NCI-H345 treated with DMSO at 0.1 percent for 48 hours (cell line): ENCODE measurements around the gene DONSON.
"Not testable (repeated sequence)": the region's sequence is repeated elsewhere in the genome, so short reads cannot be mapped to it uniquely, and the experiment has no call there.

Experiments used
- DNase-seq: peaks from one replicate; lab custom pipeline; 2025; ENCODE audit not compliant: unreplicated experiment; lab: John Stamatoyannopoulos, UW

DONSON gene, protein sequence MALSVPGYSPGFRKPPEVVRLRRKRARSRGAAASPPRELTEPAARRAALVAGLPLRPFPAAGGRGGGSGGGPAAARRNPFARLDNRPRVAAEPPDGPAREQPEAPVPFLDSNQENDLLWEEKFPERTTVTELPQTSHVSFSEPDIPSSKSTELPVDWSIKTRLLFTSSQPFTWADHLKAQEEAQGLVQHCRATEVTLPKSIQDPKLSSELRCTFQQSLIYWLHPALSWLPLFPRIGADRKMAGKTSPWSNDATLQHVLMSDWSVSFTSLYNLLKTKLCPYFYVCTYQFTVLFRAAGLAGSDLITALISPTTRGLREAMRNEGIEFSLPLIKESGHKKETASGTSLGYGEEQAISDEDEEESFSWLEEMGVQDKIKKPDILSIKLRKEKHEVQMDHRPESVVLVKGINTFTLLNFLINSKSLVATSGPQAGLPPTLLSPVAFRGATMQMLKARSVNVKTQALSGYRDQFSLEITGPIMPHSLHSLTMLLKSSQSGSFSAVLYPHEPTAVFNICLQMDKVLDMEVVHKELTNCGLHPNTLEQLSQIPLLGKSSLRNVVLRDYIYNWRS

DNA sequence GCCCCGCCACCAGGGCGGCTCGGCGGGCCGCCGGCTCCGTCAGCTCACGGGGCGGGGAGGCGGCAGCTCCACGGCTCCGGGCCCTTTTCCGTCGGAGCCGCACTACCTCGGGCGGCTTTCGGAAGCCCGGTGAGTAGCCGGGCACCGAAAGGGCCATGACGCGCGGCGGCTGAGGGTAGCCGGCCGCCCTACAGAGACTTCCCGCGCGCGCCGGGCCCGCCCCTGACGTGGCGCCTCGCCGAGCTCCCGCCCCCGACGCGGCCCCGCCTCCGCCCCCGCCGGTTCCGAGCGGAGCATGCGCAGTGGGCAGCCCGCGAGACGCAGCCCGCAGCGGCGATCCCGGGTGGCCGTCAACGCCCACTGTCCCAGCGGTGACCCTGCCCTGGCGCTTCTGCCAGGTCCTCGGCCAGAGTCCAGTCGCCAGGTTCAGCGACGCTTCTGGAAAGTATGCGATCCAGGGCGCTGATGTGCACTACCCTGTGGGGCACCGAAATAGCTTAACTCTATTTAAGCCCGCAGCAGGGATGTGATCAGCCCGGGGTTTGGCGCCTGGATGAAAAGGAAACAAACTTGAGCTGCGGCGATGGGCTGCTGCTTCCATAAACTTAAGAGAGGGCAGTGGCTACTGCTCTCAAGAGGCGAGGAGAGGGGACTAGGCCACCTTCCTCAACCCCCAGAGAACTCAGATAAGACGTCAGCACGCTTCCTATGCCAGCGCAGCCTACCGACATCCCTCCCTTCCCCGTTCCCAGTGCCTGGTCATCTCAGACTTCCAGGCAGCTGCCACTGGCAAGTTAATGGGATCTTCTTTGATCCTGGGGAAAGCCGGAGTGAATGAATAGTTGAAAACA is at the start of gene DONSON:
Gene DONSON, minus strand, starts transcription at position 200 of the 851 bp plus-strand sequence. Its CDS starts 43 bp downstream, at position 157.
- DNase-seq = peak; percentile 86

DNA sequence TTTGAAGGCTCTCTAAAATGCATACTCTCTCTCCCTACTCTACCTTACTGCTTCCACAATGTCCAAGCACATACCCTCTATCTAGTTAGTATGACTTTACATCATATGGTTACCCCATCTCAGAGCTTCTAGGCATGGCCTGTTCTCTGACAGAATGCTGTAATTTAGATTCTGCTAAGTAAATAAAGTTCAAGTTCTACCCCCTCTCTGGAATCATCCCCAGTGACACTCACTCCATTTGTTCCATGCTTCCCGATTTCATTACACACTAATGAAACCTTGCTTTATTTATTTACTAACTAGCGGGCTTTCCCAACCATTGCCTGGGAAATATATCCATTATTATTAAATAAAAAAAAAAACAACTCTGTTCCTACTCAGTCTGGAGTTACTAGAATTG is 45.8 kb upstream of the DONSON start:
- no peak for DNase-seq

DNA sequence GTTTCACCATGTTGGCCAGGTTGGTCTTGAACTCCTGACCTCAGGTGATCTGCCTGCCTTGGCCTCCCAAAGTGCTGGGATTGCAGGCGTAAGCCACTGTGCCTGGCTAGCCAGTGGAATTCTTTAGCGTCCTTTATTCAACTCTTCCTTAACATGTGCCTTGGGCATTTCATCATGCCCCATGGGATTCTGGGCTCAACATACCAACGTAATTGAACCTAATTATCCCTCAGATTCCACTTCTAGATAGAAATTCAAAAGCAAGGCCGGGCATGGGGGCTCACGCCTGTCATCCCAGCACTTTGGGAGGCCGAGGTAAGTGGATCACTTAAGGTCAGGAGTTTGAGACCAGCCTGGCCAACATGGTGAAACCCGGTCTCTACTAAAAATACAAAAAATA is 37.7 kb upstream of the DONSON start:
- not testable (repeated sequence) for DNase-seq

DNA sequence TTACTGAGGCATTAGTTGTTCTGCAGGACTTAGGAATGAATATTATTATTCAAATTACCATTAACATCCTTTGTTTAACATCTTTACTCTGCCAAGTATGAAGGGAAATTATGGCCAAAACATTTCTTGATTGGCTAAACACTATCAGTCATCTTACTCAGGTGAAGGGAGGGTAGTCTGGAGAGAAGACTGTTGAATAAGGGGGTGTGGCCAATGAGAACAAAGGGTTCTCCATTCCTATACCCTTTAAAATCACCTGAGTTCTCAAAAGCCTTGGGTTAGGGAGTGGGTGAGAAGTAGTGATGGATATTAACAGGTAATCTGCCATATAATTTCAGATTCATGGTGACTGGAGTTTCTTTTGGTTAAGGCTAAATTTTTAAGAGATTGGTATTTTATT is 33.8 kb upstream of the DONSON start:
- no peak for DNase-seq

DNA sequence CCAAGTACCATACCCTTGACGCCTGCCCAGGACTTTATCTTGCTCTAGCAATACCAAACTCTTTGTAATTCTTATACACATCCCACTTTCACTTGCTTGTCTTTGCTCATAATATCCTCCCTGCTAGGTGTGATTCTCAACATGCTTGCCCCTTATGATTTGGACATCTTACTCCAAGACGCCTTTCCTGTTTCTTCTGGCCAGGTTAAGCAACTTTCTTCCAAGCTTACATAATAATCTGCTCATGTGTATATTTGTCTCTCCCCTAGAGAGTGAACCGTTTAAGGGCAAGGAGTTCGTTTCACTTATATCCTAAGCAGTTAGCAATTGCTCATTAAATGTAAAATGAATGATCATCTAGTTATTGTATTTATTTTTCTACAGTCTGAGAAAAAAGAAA is 31.2 kb upstream of the DONSON start:
- no peak for DNase-seq

DNA sequence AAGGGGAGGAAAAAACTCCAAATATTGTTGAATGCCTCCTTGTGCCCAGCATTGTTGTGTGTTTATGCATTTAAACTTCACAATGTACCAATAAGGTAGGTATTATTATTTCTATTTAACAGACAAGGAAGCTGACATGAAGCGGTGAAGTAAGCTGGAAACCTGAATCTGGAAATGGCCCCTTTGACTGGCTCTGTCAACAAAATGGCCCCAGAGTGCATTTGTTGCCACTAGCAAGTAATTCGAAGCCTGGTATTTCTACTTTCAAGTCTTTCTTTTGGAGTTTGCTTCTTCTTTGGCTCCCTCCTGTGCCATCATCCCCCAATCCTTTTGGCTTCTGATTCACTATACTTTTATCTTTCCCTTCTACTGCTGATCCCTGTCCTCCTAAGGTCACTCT is 29.9 kb upstream of the DONSON start:
- DNase-seq = no peak

DNA sequence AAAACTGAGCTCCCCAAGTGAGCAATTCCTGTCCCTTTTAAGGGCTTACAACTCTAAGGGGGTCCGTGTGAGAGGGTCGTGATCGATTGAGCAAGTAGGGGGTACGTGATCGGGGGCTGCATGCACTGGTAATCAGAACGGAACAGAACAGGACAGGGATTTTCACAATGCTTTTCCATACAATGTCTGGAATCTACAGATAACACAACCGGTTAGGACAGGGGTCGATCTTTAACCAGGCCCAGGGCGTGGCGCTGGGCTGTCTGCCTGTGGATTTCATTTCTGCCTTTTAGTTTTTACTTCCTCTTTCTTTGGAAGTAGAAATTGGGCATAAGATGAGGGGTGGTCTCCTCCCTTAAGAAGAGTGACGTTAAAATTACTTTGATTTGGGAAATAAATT is 29.1 kb upstream of the DONSON start:
- DNase-seq = not testable (repeated sequence)

DNA sequence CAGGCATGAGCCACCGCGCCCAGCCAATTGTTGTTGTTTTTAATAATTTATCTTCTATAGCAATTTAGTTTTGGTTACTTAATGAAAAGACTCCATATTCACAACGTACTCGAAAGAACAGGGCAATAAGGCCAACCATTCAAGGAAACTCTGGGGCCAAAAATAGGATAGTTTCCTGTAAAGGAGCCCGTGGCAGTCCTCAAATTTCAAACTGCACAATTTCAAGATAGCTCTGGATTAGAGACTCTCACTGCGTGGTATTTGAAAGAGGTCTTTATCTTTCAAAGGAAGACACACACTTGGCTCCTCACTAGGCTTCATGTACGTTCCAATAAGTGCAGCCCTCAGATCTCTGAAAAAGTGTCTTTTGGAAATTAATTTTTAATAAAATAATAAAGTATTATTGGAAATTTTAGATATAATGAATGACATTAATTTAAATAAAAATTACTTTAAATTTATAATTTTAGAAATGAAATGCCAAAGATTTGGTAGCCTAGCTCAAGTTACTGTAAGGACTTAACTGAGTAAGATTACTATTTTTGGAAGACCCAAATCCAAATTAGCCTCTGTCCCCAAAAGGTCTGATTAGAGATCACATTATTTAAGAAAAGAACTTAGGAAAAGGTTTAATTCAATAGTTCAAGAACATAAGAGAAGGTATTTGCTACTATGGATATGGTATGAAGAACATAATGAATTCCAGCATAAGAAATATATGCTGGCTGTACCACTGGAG is 22.7 kb upstream of the DONSON start:
- DNase-seq = no peak

DNA sequence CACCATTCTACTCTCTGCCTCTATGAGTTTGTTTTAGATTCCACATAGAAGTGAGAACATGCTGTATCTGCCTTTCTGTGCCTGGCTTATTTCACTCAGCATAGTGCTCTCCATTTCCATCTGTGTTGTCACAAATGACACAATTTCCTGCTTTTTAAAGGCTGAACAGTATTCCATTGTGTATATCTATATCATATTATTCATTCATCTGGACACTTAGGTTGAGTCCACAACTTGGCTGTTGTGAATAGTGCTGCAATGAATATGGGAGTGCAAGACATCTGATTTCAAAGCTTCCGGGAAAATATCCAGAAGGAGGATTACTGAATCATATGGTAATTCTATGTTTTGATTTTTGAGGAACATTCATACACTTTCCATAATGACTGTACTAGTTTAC is 20.1 kb upstream of the DONSON start:
- DNase-seq = no peak

DNA sequence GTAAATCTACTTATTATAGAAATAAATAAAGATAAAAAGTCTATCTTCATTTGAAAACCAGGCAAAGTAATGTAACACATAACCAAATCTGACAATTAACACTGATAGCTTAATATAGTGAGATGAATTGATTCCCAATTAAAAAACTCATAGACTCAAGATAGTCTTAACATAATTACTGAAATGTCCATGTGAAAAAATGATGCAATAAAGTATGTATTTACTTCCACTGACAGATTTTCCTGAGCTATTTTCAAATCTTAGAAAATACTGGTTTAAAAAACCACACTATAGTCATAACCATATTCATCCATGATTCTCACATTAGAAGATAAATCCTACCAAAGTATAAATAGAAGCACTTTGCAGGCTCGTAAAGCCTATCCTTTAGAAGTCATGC is 9.6 kb upstream of the DONSON start:
- no peak for DNase-seq

DNA sequence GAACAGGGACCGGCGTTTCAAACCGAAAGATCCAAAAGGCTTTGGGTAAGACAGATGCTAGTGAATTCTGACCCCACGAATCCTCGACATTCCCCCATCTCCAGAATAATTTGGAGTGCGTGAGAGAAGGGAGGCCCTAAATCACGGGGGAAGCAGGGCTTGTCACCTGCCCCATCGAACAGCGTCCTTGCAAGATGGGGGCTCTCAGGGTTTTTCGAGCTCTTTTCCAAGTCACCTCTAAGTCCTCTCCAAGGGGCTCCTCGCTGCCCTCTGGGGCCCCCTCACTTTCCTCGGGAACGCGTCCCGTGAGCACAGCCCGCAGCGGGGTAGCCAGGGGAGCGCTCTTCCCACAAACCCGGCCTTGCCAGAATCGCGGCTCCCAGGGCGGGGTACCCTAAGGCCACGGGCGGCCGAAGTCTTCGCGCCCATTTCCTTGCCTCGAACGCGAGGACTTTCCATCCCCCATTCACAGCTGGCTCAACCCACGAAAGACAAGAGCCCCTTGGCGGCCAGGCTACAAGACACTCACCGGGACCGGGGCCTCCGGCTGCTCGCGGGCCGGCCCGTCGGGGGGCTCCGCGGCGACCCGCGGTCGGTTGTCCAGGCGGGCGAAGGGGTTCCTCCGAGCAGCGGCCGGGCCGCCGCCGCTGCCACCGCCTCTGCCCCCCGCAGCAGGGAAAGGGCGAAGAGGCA is 546 bp downstream of the DONSON start:
- peak; percentile 35 for DNase-seq

DNA sequence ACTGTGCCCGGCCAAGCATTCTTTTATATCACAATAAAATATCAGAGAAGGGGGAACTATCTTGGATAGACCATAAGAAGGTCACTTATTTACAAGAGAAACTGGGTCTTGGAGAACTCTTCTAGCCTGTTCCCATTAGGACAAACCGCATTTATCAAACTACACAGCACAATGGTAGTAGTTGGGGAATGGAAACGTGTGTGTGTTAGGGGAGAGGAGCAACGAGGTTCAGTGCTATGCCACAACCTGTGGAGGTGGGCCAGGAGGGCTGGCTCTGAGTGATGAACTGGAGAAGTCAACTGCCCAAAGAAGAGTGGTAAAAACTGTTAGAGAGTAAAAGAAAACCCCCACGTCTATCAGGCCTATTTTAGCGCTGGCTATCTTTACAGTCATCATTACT is 1.6 kb downstream of the DONSON start:
- DNase-seq = no peak

DNA sequence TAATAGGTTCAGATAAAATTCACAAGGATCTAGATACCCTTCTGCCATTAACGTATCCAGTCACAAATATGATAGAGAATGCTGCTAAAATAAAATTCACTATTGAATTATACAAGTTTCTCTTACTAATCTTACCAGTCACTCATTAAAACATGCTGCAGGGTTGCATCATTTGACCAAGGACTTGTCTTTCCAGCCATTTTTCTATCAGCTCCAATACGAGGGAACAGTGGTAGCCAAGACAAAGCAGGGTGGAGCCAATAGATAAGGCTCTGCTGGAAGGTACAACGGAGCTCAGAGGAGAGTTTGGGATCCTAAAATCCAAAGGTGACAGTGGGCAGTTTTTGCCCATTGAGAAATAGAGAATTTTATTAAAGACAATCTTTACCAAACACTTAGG is 4.0 kb downstream of the DONSON start:
- DNase-seq = no peak

DNA sequence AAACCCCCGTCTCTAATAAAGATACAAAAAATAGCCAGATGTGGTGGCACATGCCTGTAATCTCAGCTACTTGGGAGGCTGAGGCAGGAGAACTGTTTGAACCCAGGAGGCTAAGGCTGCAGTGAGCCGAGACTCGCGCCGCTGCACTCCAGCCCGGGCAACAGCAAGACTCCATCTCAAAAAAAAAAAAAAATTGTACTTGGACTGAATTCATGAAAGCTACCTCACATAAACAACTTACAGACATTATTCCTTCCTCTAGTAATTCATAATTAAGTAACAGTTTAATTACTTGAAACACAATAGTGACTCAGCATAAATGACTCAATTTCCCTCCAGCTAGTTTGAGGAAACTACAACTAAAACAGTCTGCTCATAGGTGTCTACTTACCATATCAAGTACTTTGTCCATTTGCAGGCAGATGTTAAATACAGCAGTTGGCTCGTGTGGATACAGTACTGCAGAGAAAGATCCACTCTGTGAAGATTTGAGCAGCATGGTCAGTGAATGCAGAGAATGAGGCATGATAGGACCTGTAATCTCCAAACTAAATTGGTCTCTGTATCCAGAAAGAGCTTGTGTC is 9.4 kb downstream of the DONSON start:
- no peak for DNase-seq

DNA sequence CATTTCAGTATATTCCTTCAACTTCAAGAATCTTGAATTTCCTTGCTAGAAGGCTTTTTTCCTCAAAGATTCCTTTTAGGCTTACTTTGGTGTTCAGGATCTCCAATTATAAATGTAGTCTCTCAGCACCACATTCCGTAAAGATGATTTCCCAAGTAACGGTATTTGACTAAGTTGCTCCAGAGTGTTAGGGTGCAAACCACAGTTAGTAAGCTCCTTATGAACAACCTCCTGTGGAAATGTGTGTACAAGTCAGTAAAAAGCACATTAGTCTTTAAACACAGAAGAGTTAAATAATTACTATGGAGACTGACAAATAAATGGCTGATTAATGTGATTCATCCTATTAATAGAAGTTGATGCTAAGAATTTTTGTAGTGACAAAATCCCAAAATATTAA is 10.3 kb downstream of the DONSON start:
- DNase-seq = no peak

DNA sequence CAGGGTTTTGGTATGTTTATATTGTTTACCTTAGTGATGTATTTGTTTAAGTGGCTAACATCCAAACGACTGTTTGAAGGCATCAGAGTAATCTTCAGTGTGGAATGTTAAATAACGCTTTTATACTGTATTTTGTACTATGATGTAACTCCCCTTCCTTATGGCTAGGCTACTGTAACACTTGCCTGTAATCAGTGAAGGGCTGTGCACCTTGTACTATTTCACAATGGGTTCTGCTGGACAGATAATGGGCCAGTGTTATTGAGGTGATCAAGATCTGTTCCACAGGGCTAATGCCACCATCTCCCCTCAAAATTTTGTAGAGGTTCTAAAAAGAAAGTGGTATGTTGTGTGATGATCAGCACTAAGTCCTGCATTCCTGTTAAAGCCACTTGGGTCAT is 11.7 kb downstream of the DONSON start:
- DNase-seq = not testable (repeated sequence)

DNA sequence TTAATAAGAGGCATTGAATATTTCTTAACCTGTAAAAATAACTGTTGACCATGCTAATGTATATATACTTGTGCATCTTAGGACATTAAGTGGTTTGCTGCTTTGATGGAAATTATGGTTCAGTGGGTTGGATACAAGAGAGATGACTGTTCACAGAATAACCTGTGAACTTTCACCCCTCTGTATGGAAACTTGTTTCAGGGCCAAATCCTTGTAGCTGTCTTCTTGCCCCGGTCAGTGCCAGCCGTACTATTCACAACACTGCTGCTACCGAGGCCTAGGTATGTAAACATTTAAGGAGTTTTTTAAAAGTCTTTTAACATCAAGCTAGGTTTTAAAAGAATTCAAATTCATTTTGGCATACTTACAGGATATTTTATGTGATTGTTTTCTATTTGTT is 16.1 kb downstream of the DONSON start:
- no peak for DNase-seq

DNA sequence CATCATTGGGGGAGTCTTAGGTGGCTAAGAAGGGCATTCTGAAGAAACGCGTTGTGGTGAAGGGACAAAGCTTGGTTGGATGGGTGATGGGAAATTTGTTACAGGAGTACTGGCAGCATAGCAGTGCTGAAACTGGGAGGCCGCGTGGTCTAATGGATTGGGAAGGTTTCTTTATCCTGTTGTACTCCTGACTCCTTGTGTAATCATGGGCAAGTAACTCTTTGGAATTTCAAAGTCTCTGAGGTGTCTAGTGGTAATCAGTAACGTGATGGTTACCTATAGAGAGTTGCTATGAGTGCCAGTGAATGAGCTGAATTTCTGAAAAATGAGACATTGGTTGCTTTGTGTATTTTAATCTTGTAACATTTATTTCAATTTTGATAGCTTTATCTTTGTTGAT is 18.5 kb downstream of the DONSON start:
- DNase-seq = no peak

DNA sequence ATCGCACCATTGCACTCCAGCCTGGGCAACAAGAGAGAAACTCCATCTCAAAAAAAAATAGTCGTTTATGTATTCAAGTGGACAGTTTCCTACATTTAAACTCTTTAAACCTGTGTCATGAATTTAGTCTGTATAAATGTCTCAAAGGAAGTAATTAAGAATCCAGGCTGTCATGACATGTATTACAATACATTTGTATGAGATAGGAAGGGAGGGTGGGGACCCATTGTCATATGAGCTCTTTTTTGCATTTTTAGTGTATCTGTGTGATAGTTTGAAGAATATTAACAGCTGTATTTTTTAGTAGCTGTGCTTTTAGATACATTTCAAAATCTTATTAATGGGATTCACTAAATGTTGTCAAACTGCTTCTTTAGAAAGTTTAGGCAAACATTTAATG is 20.0 kb downstream of the DONSON start:
- no peak for DNase-seq

DNA sequence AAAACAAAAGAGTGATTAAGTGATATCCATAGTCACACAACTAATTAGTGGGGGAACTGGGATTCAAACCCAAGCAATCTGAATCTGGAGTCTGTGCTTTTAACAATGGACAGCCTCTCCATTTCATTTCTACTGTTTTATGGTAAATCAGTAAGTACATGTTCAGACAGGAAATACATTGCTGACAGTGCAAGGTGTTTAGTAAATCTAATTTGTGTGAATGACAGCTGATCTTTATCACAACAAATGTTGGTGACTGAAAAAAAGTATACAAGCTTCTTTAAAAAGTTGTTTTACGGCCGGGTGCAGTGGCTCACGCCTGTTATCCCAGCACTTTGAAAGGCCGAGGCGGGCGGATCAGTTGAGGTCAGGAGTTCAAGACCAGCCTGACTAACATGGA is 20.6 kb downstream of the DONSON start:
- no peak for DNase-seq
